ENCODE results near the gene ADGRV1.
"Not testable (repeated sequence)": the region's sequence is repeated elsewhere in the genome, so short reads cannot be mapped to it uniquely, and the experiment has no call there.

ADGRV1 gene

GRCh38 chr5:90968319-90968718 is 409.7 kb downstream of the ADGRV1 start:
- TF ChIP-seq CTCF (conservative IDR thresholded peaks at IDR 0.05; ENCODE audit: low read depth, low read length): no peak
- no peak overlapping the region for H3K4me3 ChIP-seq (ENCODE audit: low read depth, low read length)
- DNase-seq (ENCODE audit: low read depth): peak; percentile 37

GRCh38 chr5:90969945-90970344 is 411.3 kb downstream of the ADGRV1 start:
- not testable (repeated sequence) for DNase-seq (ENCODE audit: low read depth); H3K4me3 ChIP-seq (ENCODE audit: low read depth, low read length)

- no peak for TF ChIP-seq CTCF (conservative IDR thresholded peaks at IDR 0.05; ENCODE audit: low read depth, low read length)
- DNase-seq (ENCODE audit: low read depth): no peak
- H3K4me3 ChIP-seq (ENCODE audit: low read depth, low read length): no peak overlapping the region
Measured at GRCh38 chr5:90981177-90981576, 422.6 kb downstream of the ADGRV1 start.

DNA sequence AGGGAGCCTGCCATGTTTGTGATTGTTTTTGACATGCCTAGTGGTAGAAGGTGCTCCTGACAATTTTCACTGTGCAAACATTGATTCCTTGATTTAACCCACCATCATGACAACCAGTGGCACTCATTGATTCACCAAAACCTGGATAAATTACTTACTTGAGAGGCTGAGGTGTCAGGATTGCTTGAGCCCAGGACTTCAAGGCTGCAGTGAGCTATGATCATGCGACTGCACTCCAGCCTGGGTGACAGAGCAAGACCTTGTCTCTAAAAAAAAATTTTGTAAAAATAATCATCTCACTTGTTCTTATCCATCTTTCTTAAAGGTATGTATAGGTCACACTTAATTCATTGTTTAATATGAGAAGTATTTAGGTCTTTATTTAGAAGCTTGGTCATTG is 423.2 kb downstream of the ADGRV1 start:
- no peak for TF ChIP-seq CTCF (conservative IDR thresholded peaks at IDR 0.05; ENCODE audit: low read depth, low read length)
- H3K4me3 ChIP-seq (ENCODE audit: low read depth, low read length): no peak overlapping the region
- no peak for DNase-seq (ENCODE audit: low read depth)

DNA sequence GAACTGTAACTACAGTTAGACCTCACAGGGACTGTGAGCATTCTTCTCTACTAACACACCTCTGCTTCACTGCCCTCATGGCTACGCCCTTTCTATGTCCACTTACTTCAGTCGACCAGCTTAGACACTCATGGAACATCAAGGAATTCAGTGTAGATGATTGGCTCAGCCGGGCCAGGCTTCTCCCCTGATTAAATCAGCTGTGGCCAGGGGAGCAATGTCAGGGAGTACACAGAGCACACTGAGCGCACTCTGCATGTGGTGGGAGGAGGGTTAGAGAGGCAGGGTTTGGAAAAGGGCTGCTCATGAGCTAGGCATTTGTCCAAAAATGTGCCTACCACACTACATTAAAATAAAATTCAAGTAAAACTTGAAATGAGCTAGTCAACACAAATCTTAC is 424.0 kb downstream of the ADGRV1 start:
- no peak for TF ChIP-seq CTCF (conservative IDR thresholded peaks at IDR 0.05; ENCODE audit: low read depth, low read length)
- H3K4me3 ChIP-seq (ENCODE audit: low read depth, low read length): no peak overlapping the region
- peak; percentile 94 for DNase-seq (ENCODE audit: low read depth)

DNA sequence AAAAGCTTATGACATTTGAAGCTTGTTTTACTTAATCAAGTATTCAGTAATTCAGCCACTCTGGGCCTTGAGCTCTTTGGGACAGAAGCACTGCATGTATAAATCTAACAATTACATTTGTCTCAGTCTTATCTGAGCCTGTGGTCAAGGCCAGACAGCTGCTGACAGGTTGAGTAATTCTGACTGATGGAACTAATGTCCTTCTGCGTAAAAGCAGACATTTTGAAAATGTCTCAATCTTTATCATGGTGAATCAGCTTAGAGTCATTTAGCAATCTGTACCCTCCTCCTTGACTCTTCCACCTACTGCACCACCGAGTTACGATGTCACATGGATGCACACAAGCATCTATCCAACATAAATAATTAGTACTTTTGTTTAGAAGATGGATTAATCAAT is 424.6 kb downstream of the ADGRV1 start:
- no peak for TF ChIP-seq CTCF (conservative IDR thresholded peaks at IDR 0.05; ENCODE audit: low read depth, low read length)
- no peak overlapping the region for H3K4me3 ChIP-seq (ENCODE audit: low read depth, low read length)
- DNase-seq (ENCODE audit: low read depth): peak; percentile 98

DNA sequence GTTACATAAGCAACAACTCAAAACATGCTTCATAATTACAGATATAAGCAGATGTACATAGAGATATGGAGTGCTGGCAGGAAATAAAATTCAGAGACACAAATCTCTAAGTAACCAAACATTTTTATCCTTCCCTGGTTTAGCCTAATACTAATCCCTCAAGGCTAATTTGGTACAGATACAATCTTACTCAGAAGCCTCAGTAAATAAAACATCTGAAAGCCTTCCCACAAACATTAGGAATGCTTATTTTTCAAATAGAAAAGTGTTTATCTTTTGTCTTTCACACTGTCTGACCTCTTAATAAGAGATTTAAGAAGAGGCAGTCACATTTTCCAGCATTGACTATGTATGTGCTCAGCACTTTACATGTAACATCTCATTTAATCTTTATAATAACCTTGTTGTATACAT is 425.1 kb downstream of the ADGRV1 start:
- DNase-seq (ENCODE audit: low read depth): peak; percentile 32
- no peak overlapping the region for H3K4me3 ChIP-seq (ENCODE audit: low read depth, low read length)
- TF ChIP-seq CTCF (conservative IDR thresholded peaks at IDR 0.05; ENCODE audit: low read depth, low read length): no peak

DNA sequence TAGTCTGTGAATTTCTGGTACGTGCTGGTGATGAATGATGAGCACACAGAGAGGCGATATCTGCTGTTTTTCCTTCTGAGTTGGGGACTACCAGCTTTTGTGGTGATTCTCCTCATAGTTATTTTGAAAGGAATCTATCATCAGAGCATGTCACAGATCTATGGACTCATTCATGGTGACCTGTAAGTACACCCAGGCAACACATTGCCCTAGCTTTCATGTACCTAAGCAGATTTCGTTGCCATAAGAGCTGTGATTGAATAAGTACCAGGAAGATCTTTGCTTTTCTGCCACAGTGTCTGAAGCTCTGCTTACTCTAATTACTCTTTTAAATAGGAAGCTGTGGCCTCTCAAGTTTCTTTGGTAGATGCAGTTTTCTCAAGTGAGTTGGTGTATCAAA is 426.7 kb downstream of the ADGRV1 start:
- no peak for TF ChIP-seq CTCF (conservative IDR thresholded peaks at IDR 0.05; ENCODE audit: low read depth, low read length)
- H3K4me3 ChIP-seq (ENCODE audit: low read depth, low read length): no peak overlapping the region
- peak; percentile 31 for DNase-seq (ENCODE audit: low read depth)

Measured in choroid plexus epithelial cell (primary cell).